Neural cell (in vitro differentiated cells): ENCODE measurements around the gene EGFL8. TPM values are rescaled to one million over a fixed set of nuclear protein-coding genes. Genes with fewer than 3 reads are reported as not detected.

Source experiments
- H2AFZ ChIP-seq: fragments of 200-600, 300-800 bp; sonication (generic), shearing (Covaris generic); 2 replicates; pipeline ENCODE4 v1.6.0; 2014; ENCODE audit warnings: low read depth, mild to moderate bottlenecking, antibody characterized with exemption, low read length, moderate library complexity
- H3F3A ChIP-seq: fragments of 200-600 bp; shearing (Covaris generic); 2 replicates; pipeline ENCODE4 v1.6.1; 2016; ENCODE audit warnings: mild to moderate bottlenecking, moderate library complexity, mixed read lengths, antibody characterized with exemption, low read length; ENCODE audit not compliant: insufficient read depth, poor library complexity, severe bottlenecking
- H3K27ac ChIP-seq: fragments of 200-600, 300-800 bp; sonication (generic), shearing (Covaris generic); 2 replicates; pipeline ENCODE4 v1.5.1; 2014; ENCODE audit warnings: mild to moderate bottlenecking, low read length, moderate library complexity
- H3K27me3 ChIP-seq: fragments of 300-800, 200-600 bp; sonication (generic), shearing (Covaris generic); 2 replicates; pipeline ENCODE4 v1.6.0; 2014; ENCODE audit warnings: mild to moderate bottlenecking, low read depth, low read length, moderate library complexity; ENCODE audit not compliant: insufficient read depth
- H3K36me3 ChIP-seq: fragments of 300-800, 200-600 bp; sonication (generic), shearing (Covaris generic); 2 replicates; pipeline ENCODE4 v1.5.1; 2014; ENCODE audit warnings: mild to moderate bottlenecking, antibody characterized with exemption, low read length, moderate library complexity; ENCODE audit not compliant: insufficient read depth
- H3K4me2 ChIP-seq: fragments of 300-800, 200-600 bp; sonication (generic), shearing (Covaris generic); 2 replicates; pipeline ENCODE4 v1.6.0; 2014; ENCODE audit warnings: mild to moderate bottlenecking, low read length
- H3K4me3 ChIP-seq: fragments of 300-800, 200-600 bp; sonication (generic), shearing (Covaris generic); 2 replicates; pipeline ENCODE4 v1.5.1; 2014; ENCODE audit warnings: mild to moderate bottlenecking, low read length, moderate library complexity
- H3K79me2 ChIP-seq: fragments of 200-600 bp; shearing (Covaris generic); replicated peaks from 2 replicates; pipeline ENCODE4 v1.6.0; 2014; ENCODE audit warnings: mild to moderate bottlenecking, low read length, moderate library complexity; ENCODE audit not compliant: insufficient read depth
- H3K9ac ChIP-seq: fragments of 300-800, 200-600 bp; sonication (generic), shearing (Covaris generic); 2 replicates; pipeline ENCODE4 v1.6.1; 2016; ENCODE audit warnings: mild to moderate bottlenecking, low read length, mixed read lengths
- H3K9me2 ChIP-seq: fragments of 200-600 bp; shearing (Covaris generic); 2 replicates; pipeline ENCODE4 v1.6.1; 2016; ENCODE audit warnings: mild to moderate bottlenecking, low read length, mixed read lengths; ENCODE audit not compliant: insufficient read depth
- H3K9me3 ChIP-seq: fragments of 200-600, 300-800 bp; sonication (generic), shearing (Covaris generic); 2 replicates; pipeline ENCODE4 v1.6.1; 2016; ENCODE audit warnings: mild to moderate bottlenecking, mixed run types, low read length, moderate library complexity, mixed read lengths
- H4K20me1 ChIP-seq: fragments of 200-600 bp; shearing (Covaris generic); 2 replicates; pipeline ENCODE4 v1.6.1; 2016; ENCODE audit warnings: mild to moderate bottlenecking, mixed run types; ENCODE audit not compliant: insufficient read depth
- CTCF ChIP-seq: fragments of 450-650 bp; IDR thresholded peaks from 2 replicates; pipeline ENCODE4 v1.5.1; 2014; ENCODE audit warnings: antibody characterized with exemption, mild to moderate bottlenecking, moderate library complexity; ENCODE audit not compliant: poor library complexity, severe bottlenecking
- EP300 ChIP-seq: fragments of 450-650 bp; conservative IDR thresholded peaks from 2 replicates; pipeline ENCODE4 v1.6.1; 2014; ENCODE audit warnings: antibody characterized with exemption, mild to moderate bottlenecking, moderate library complexity; ENCODE audit not compliant: poor library complexity, severe bottlenecking
- EZH2 ChIP-seq: fragments of 200-600, 300-800 bp; shearing (Covaris generic), sonication (generic); IDR thresholded peaks from 2 replicates; pipeline ENCODE4 v1.6.1; 2014; ENCODE audit warnings: antibody characterized with exemption, low read length, borderline replicate concordance, mild to moderate bottlenecking; ENCODE audit not compliant: insufficient read depth, poor library complexity, severe bottlenecking
- MXI1 ChIP-seq: fragments of 450-650 bp; conservative IDR thresholded peaks from 2 replicates; pipeline ENCODE4 v1.6.1; 2014; ENCODE audit warnings: antibody characterized with exemption, mild to moderate bottlenecking; ENCODE audit not compliant: poor library complexity, severe bottlenecking
- POLR2AphosphoS5 ChIP-seq: IDR thresholded peaks from 2 replicates; pipeline ENCODE4 v1.6.1; 2012
- RAD21 ChIP-seq: fragments of 450-650 bp; conservative IDR thresholded peaks from 2 replicates; pipeline ENCODE4 v1.6.1; 2014; ENCODE audit warnings: antibody characterized with exemption, mild to moderate bottlenecking, moderate library complexity
- REST ChIP-seq: IDR thresholded peaks from 2 replicates; pipeline ENCODE4 v1.6.1; 2012; ENCODE audit warnings: borderline replicate concordance
- SMC3 ChIP-seq: fragments of 450-650 bp; conservative IDR thresholded peaks from 2 replicates; pipeline ENCODE4 v1.6.1; 2014; ENCODE audit warnings: antibody characterized with exemption, mild to moderate bottlenecking, moderate library complexity; ENCODE audit not compliant: poor library complexity
- TAF1 ChIP-seq: IDR thresholded peaks from 2 replicates; pipeline ENCODE4 v1.6.1; 2012; ENCODE audit warnings: low read depth
- polyA plus RNA-seq: library from polyadenylated mRNA; depleted of rRNA; stranded (reverse); fragments of >200 nt; gene quantifications from 2 replicates; pipeline ENCODE4 v1.2.3, GENCODE V29; 2014

EGFL8 gene
- polyA plus RNA-seq, 1 donor from 2014 or later: 22.4 TPM

- TF ChIP-seq CTCF (no peak), TAF1 (no peak), SMC3 (no peak), MXI1 (no peak), POLR2AphosphoS5 (no peak)
Observed at GRCh38 chr6:32147401-32148132, 16.8 kb upstream of the EGFL8 start (continued).

GRCh38 chr6:32148289-32149091 lies 15.9 kb upstream of the EGFL8 start:
- H3K79me2 ChIP-seq: no peaks in the 10 kb centered on the region
- no peaks in the 10 kb centered on the region for H3F3A ChIP-seq
- no peak overlapping the region for H3K27ac ChIP-seq
- no peaks in the 10 kb centered on the region for H3K9me2 ChIP-seq
- H4K20me1 ChIP-seq: no peaks in the 10 kb centered on the region
- peaks cover 47% of the 10 kb centered on the region for H3K27me3 ChIP-seq
- no peak overlapping the region for H3K9ac ChIP-seq
- no peaks in the 10 kb centered on the region for H3K36me3 ChIP-seq
- no peak overlapping the region for H2AFZ ChIP-seq
- H3K9me3 ChIP-seq: no peaks in the 10 kb centered on the region
- H3K4me3 ChIP-seq: no peak overlapping the region
- H3K4me2 ChIP-seq: no peak overlapping the region
- TF ChIP-seq POLR2AphosphoS5 (no peak), SMC3 (no peak)

- Histone ChIP-seq H3K4me3 (no peak overlapping the region), H3K4me2 (no peak overlapping the region)
Observed at GRCh38 chr6:32149092-32149755, 15.2 kb upstream of the EGFL8 start.

More at GRCh38 chr6:32149092-32149755, 15.2 kb upstream of the EGFL8 start:
- Histone ChIP-seq H3K79me2 (no peaks in the 10 kb centered on the region), H3K9me2 (no peaks in the 10 kb centered on the region), H3K27me3 (peaks cover 47% of the 10 kb centered on the region), H3K27ac (no peak overlapping the region), H3F3A (no peaks in the 10 kb centered on the region), H2AFZ (no peak overlapping the region), H3K9ac (no peak overlapping the region), H4K20me1 (no peaks in the 10 kb centered on the region), H3K36me3 (no peaks in the 10 kb centered on the region), H3K9me3 (no peaks in the 10 kb centered on the region)
- TF ChIP-seq CTCF: no peak
- TF ChIP-seq RAD21: no peak
- TF ChIP-seq TAF1: no peak
- no peak for TF ChIP-seq MXI1
- no peak for TF ChIP-seq EZH2
- no peak for TF ChIP-seq SMC3
- TF ChIP-seq REST: no peak
- TF ChIP-seq POLR2AphosphoS5: no peak
- TF ChIP-seq EP300: no peak
